IgD-negative memory B cell (primary cell): ENCODE data around the gene CD93. TPM values are rescaled to one million over a fixed set of nuclear protein-coding genes. Genes with fewer than 3 reads are reported as not detected.

Experiments
- H3K27ac Mint-ChIP-seq, 3 donors: one replicate each; pipeline ENCODE4 v1.8.0; 2020 to 2022; ENCODE audit warnings: mild to moderate bottlenecking in 3 of 3, mixed read lengths in 3 of 3, moderate library complexity in 1 of 3
- H3K27me3 Mint-ChIP-seq: one replicate; pipeline ENCODE4 v1.8.0; 2021; ENCODE audit warnings: mixed read lengths
- H3K36me3 Mint-ChIP-seq: one replicate; pipeline ENCODE4 v1.8.0; 2020; ENCODE audit warnings: mild to moderate bottlenecking, mixed read lengths
- H3K4me1 Mint-ChIP-seq, 3 donors: one replicate each; pipeline ENCODE4 v1.8.0; 2020 to 2022; ENCODE audit warnings: mixed read lengths in 3 of 3, mild to moderate bottlenecking in 1 of 3
- H3K4me3 Mint-ChIP-seq, 4 donors: one replicate each; pipeline ENCODE4 v1.8.0; 2020 to 2022; ENCODE audit warnings: mild to moderate bottlenecking in 4 of 4, mixed read lengths in 4 of 4, moderate library complexity in 3 of 4
- H3K9me3 Mint-ChIP-seq, 3 donors: one replicate each; pipeline ENCODE4 v1.8.0; 2020 to 2021; ENCODE audit warnings: mixed read lengths in 3 of 3, mild to moderate bottlenecking in 1 of 3
- polyA plus RNA-seq: library from polyadenylated mRNA; unstranded; fragments of 300-500 nt; fragmentation: Illumina TruSeq; gene quantifications from one replicate; pipeline ENCODE4 v1.2.3, GENCODE V29; 2021

The CD93 gene
- polyA plus RNA-seq, 1 donor from 2014 or later = not detected

GRCh38 chr20:23084845-23085365, 1.2 kb downstream of the CD93 start:
- no peaks in the 10 kb centered on the region for H3K4me1 Mint-ChIP-seq
- H3K9me3 Mint-ChIP-seq = no peaks in the 10 kb centered on the region
- no peak overlapping the region for H3K27ac Mint-ChIP-seq
- H3K36me3 Mint-ChIP-seq = no peaks in the 10 kb centered on the region
- H3K4me3 Mint-ChIP-seq = no peak overlapping the region
- H3K27me3 Mint-ChIP-seq = peaks cover 11% of the 10 kb centered on the region

- Mint-ChIP-seq H3K27ac (no peak overlapping the region), H3K4me1 (no peaks in the 10 kb centered on the region), H3K4me3 (no peak overlapping the region), H3K27me3 (peaks cover 11% of the 10 kb centered on the region), H3K36me3 (no peaks in the 10 kb centered on the region), H3K9me3 (no peaks in the 10 kb centered on the region)
Measured at GRCh38 chr20:23084282-23084844, 1.8 kb downstream of the CD93 start.

- Mint-ChIP-seq H3K36me3 (no peaks in the 10 kb centered on the region), H3K27ac (no peak overlapping the region), H3K4me1 (no peaks in the 10 kb centered on the region), H3K27me3 (peaks cover 11% of the 10 kb centered on the region), H3K4me3 (no peak overlapping the region), H3K9me3 (no peaks in the 10 kb centered on the region)
Measured at GRCh38 chr20:23083553-23084220, 2.4 kb downstream of the CD93 start.

GRCh38 chr20:23082846-23083552, 3.1 kb downstream of the CD93 start:
- Mint-ChIP-seq H3K9me3 (no peaks in the 10 kb centered on the region), H3K27ac (no peak overlapping the region), H3K36me3 (no peaks in the 10 kb centered on the region), H3K4me3 (no peak overlapping the region), H3K4me1 (no peaks in the 10 kb centered on the region), H3K27me3 (peaks cover 11% of the 10 kb centered on the region)

GRCh38 chr20:23081263-23081819, 4.8 kb downstream of the CD93 start:
- Mint-ChIP-seq H3K36me3 (no peaks in the 10 kb centered on the region), H3K4me1 (no peaks in the 10 kb centered on the region), H3K9me3 (no peaks in the 10 kb centered on the region), H3K27ac (no peak overlapping the region), H3K4me3 (no peak overlapping the region), H3K27me3 (peaks cover 1% of the 10 kb centered on the region)

- Mint-ChIP-seq H3K9me3 (no peaks in the 10 kb centered on the region), H3K36me3 (no peaks in the 10 kb centered on the region), H3K27ac (no peak overlapping the region), H3K4me1 (no peaks in the 10 kb centered on the region), H3K27me3 (peaks cover 1% of the 10 kb centered on the region), H3K4me3 (no peak overlapping the region)
Measured at GRCh38 chr20:23080521-23080920, 5.6 kb downstream of the CD93 start.

GRCh38 chr20:23079926-23080325, 6.2 kb downstream of the CD93 start:
- Mint-ChIP-seq H3K9me3 (no peaks in the 10 kb centered on the region), H3K4me1 (no peaks in the 10 kb centered on the region), H3K27me3 (peaks cover 1% of the 10 kb centered on the region), H3K36me3 (no peaks in the 10 kb centered on the region), H3K27ac (no peak overlapping the region), H3K4me3 (no peak overlapping the region)

GRCh38 chr20:23079016-23079351, 7.1 kb downstream of the CD93 start:
- H3K9me3 Mint-ChIP-seq = no peaks in the 10 kb centered on the region
- no peak overlapping the region for H3K4me3 Mint-ChIP-seq
- no peak overlapping the region for H3K27ac Mint-ChIP-seq
- H3K27me3 Mint-ChIP-seq = peaks cover 1% of the 10 kb centered on the region
- H3K4me1 Mint-ChIP-seq = no peaks in the 10 kb centered on the region
- H3K36me3 Mint-ChIP-seq = no peaks in the 10 kb centered on the region

- Mint-ChIP-seq H3K4me3 (no peak overlapping the region), H3K27me3 (peaks cover 1% of the 10 kb centered on the region), H3K36me3 (no peaks in the 10 kb centered on the region), H3K4me1 (no peaks in the 10 kb centered on the region), H3K9me3 (no peaks in the 10 kb centered on the region), H3K27ac (no peak overlapping the region)
Measured at GRCh38 chr20:23078351-23079015, 7.6 kb downstream of the CD93 start.

- Mint-ChIP-seq H3K36me3 (peaks cover under 1% of the 10 kb centered on the region), H3K4me1 (no peaks in the 10 kb centered on the region), H3K4me3 (no peak overlapping the region), H3K9me3 (no peaks in the 10 kb centered on the region), H3K27me3 (peaks cover under 1% of the 10 kb centered on the region), H3K27ac (no peak overlapping the region)
Measured at GRCh38 chr20:23077277-23077676, 8.8 kb downstream of the CD93 start.

GRCh38 chr20:23074052-23074451, 12.1 kb downstream of the CD93 start:
- Mint-ChIP-seq H3K4me3 (no peak overlapping the region), H3K27me3 (no peaks in the 10 kb centered on the region), H3K9me3 (no peaks in the 10 kb centered on the region), H3K4me1 (no peaks in the 10 kb centered on the region), H3K27ac (no peak overlapping the region), H3K36me3 (peaks cover 1% of the 10 kb centered on the region)

- H3K4me3 Mint-ChIP-seq = no peak overlapping the region
Measured at GRCh38 chr20:23072892-23073586, 13.1 kb downstream of the CD93 start.

GRCh38 chr20:23071996-23072395, 14.1 kb downstream of the CD93 start:
- no peaks in the 10 kb centered on the region for H3K9me3 Mint-ChIP-seq

More at GRCh38 chr20:23072892-23073586, 13.1 kb downstream of the CD93 start:
- Mint-ChIP-seq H3K9me3 (no peaks in the 10 kb centered on the region), H3K4me1 (no peaks in the 10 kb centered on the region), H3K36me3 (peaks cover 1% of the 10 kb centered on the region), H3K27me3 (no peaks in the 10 kb centered on the region), H3K27ac (no peak overlapping the region)

GRCh38 chr20:23071398-23071797, 14.7 kb downstream of the CD93 start:
- Mint-ChIP-seq H3K27ac (no peak overlapping the region), H3K36me3 (peaks cover 1% of the 10 kb centered on the region), H3K4me1 (no peaks in the 10 kb centered on the region), H3K27me3 (no peaks in the 10 kb centered on the region), H3K4me3 (no peak overlapping the region), H3K9me3 (no peaks in the 10 kb centered on the region)

More at GRCh38 chr20:23071996-23072395, 14.1 kb downstream of the CD93 start:
- no peak overlapping the region for H3K27ac Mint-ChIP-seq
- H3K4me1 Mint-ChIP-seq = no peaks in the 10 kb centered on the region
- H3K27me3 Mint-ChIP-seq = no peaks in the 10 kb centered on the region
- H3K36me3 Mint-ChIP-seq = peaks cover 1% of the 10 kb centered on the region
- no peak overlapping the region for H3K4me3 Mint-ChIP-seq
